SJCRH30 (cell line): ENCODE measurements around the gene GCN1. TPM values are rescaled to one million over a fixed set of nuclear protein-coding genes. Genes with fewer than 3 reads are reported as not detected.
A peak's percentile ranks its signal among the peaks of the same experiment; 100 is the strongest.

ENCODE experiments used
- DNase-seq, 2 experiments: peaks; one replicate each; pipeline ENCODE4 v3.0.0-alpha.2; 2015 to 2020
- H3K27ac ChIP-seq: fragments of 250-450 bp; sonication (Bioruptor Pico); 2 replicates; pipeline ENCODE4 v1.5.1; 2020; ENCODE audit warnings: mild to moderate bottlenecking, moderate library complexity
- H3K27me3 ChIP-seq: fragments of 250-450 bp; sonication (Bioruptor Pico); 2 replicates; pipeline ENCODE4 v1.5.1; 2020; ENCODE audit warnings: mild to moderate bottlenecking, moderate library complexity
- H3K36me3 ChIP-seq: fragments of 250-450 bp; sonication (Bioruptor Pico); 2 replicates; pipeline ENCODE4 v1.5.1; 2020; ENCODE audit warnings: mild to moderate bottlenecking, moderate library complexity
- H3K4me1 ChIP-seq: fragments of 250-450 bp; sonication (Bioruptor Pico); 2 replicates; pipeline ENCODE4 v1.5.1; 2020; ENCODE audit warnings: mild to moderate bottlenecking, moderate library complexity
- H3K4me3 ChIP-seq: fragments of 250-450 bp; sonication (Bioruptor Pico); 2 replicates; pipeline ENCODE4 v1.5.1; 2020; ENCODE audit warnings: mild to moderate bottlenecking, moderate library complexity
- H3K9me3 ChIP-seq: fragments of 250-450 bp; sonication (Bioruptor Pico); replicated peaks from 2 replicates; pipeline ENCODE4 v1.5.1; 2020; ENCODE audit warnings: mild to moderate bottlenecking, moderate library complexity
- total RNA-seq: library from RNA; depleted of rRNA; stranded (reverse); fragments of >200 nt; shearing (Covaris generic); gene quantifications from 2 replicates; pipeline ENCODE4 v1.2.3, GENCODE V29; 2014

The GCN1 gene
- total RNA-seq, 1 experiment from 2014 or later: 61.9 TPM

- Histone ChIP-seq H3K4me3 (peak overlapping the region; percentile 31), H3K27ac (peak overlapping the region; percentile 98)
- DNase-seq: peak; percentile 77 to 79
These were observed 36.9 kb upstream of the GCN1 start for GRCh38 chr12:120231316-120232011.

GRCh38 chr12:120230974-120231315, 36.4 kb upstream of the GCN1 start:
- peak overlapping the region; percentile 98 for H3K27ac ChIP-seq
- peaks cover 72% of the 10 kb centered on the region for H3K4me1 ChIP-seq
- no peak for DNase-seq
- peak overlapping the region; percentile 31 for H3K4me3 ChIP-seq
- H3K9me3 ChIP-seq: no peaks in the 10 kb centered on the region
- H3K27me3 ChIP-seq: no peaks in the 10 kb centered on the region
- H3K36me3 ChIP-seq: no peaks in the 10 kb centered on the region

More at GRCh38 chr12:120231316-120232011, 36.9 kb upstream of the GCN1 start:
- peaks cover 75% of the 10 kb centered on the region for H3K4me1 ChIP-seq
- no peaks in the 10 kb centered on the region for H3K36me3 ChIP-seq
- no peaks in the 10 kb centered on the region for H3K9me3 ChIP-seq
- H3K27me3 ChIP-seq: no peaks in the 10 kb centered on the region

- Histone ChIP-seq H3K27ac (peak overlapping the region; percentile 98), H3K36me3 (no peaks in the 10 kb centered on the region), H3K4me1 (peaks cover 69% of the 10 kb centered on the region), H3K27me3 (no peaks in the 10 kb centered on the region), H3K9me3 (no peaks in the 10 kb centered on the region), H3K4me3 (peak overlapping the region; percentile 31)
- peak; percentile 92 to 93 for DNase-seq
These were observed 35.9 kb upstream of the GCN1 start for GRCh38 chr12:120230326-120230973.

- Histone ChIP-seq H3K4me3 (no peak overlapping the region), H3K36me3 (no peaks in the 10 kb centered on the region), H3K4me1 (peaks cover 70% of the 10 kb centered on the region), H3K27me3 (no peaks in the 10 kb centered on the region), H3K9me3 (no peaks in the 10 kb centered on the region), H3K27ac (peak overlapping the region; percentile 98)
- peak; percentile 50 to 66 for DNase-seq
These were observed 35.2 kb upstream of the GCN1 start for GRCh38 chr12:120229487-120230325.

- H3K4me3 ChIP-seq: no peak overlapping the region
- H3K9me3 ChIP-seq: no peaks in the 10 kb centered on the region
- H3K36me3 ChIP-seq: no peaks in the 10 kb centered on the region
- H3K4me1 ChIP-seq: peaks cover 63% of the 10 kb centered on the region
- peak overlapping the region; percentile 98 for H3K27ac ChIP-seq
- H3K27me3 ChIP-seq: no peaks in the 10 kb centered on the region
- peak; percentile 51 to 64 for DNase-seq
These were observed 34.6 kb upstream of the GCN1 start for GRCh38 chr12:120229071-120229486.

GRCh38 chr12:120228291-120229070, 34.0 kb upstream of the GCN1 start:
- peak; percentile 88 to 91 for DNase-seq
- Histone ChIP-seq H3K4me1 (peaks cover 58% of the 10 kb centered on the region), H3K36me3 (no peaks in the 10 kb centered on the region), H3K27me3 (no peaks in the 10 kb centered on the region), H3K27ac (peak overlapping the region; percentile 98), H3K4me3 (no peak overlapping the region), H3K9me3 (no peaks in the 10 kb centered on the region)

GRCh38 chr12:120228041-120228290, 33.5 kb upstream of the GCN1 start:
- Histone ChIP-seq H3K27me3 (no peaks in the 10 kb centered on the region), H3K4me3 (no peak overlapping the region), H3K27ac (no peak overlapping the region), H3K4me1 (peaks cover 55% of the 10 kb centered on the region), H3K36me3 (0 out of 2 replicates have a peak, but pooled peaks cover 1% of the 10 kb centered on the region), H3K9me3 (no peaks in the 10 kb centered on the region)
- DNase-seq: no peak

GRCh38 chr12:120227233-120228040, 32.9 kb upstream of the GCN1 start:
- Histone ChIP-seq H3K36me3 (0 out of 2 replicates have a peak, but pooled peaks cover 2% of the 10 kb centered on the region), H3K27me3 (no peaks in the 10 kb centered on the region), H3K9me3 (no peaks in the 10 kb centered on the region), H3K4me3 (no peak overlapping the region), H3K4me1 (peaks cover 50% of the 10 kb centered on the region), H3K27ac (no peak overlapping the region)
- no peak for DNase-seq

- H3K4me3 ChIP-seq: no peak overlapping the region
- no peak overlapping the region for H3K27ac ChIP-seq
- H3K4me1 ChIP-seq: peaks cover 36% of the 10 kb centered on the region
- H3K9me3 ChIP-seq: no peaks in the 10 kb centered on the region
- DNase-seq: no peak
- H3K27me3 ChIP-seq: no peaks in the 10 kb centered on the region
- 0 out of 2 replicates have a peak, but pooled peaks cover 2% of the 10 kb centered on the region for H3K36me3 ChIP-seq
These were observed 31.5 kb upstream of the GCN1 start for GRCh38 chr12:120225852-120226640.

GRCh38 chr12:120225200-120225558, 30.7 kb upstream of the GCN1 start:
- DNase-seq: no peak
- Histone ChIP-seq H3K4me3 (no peak overlapping the region), H3K27ac (no peak overlapping the region), H3K27me3 (no peaks in the 10 kb centered on the region), H3K36me3 (0 out of 2 replicates have a peak, but pooled peaks cover 2% of the 10 kb centered on the region), H3K9me3 (no peaks in the 10 kb centered on the region), H3K4me1 (peaks cover 30% of the 10 kb centered on the region)

GRCh38 chr12:120224304-120225199, 30.0 kb upstream of the GCN1 start:
- peaks cover 23% of the 10 kb centered on the region for H3K4me1 ChIP-seq
- H3K9me3 ChIP-seq: no peaks in the 10 kb centered on the region
- H3K36me3 ChIP-seq: 0 out of 2 replicates have a peak, but pooled peaks cover 2% of the 10 kb centered on the region
- H3K27me3 ChIP-seq: no peaks in the 10 kb centered on the region
- DNase-seq: no peak
- no peak overlapping the region for H3K27ac ChIP-seq
- no peak overlapping the region for H3K4me3 ChIP-seq

GRCh38 chr12:120223458-120224303, 29.2 kb upstream of the GCN1 start:
- H3K36me3 ChIP-seq: peaks cover 6% of the 10 kb centered on the region
- DNase-seq: no peak
- no peak overlapping the region for H3K4me3 ChIP-seq
- H3K4me1 ChIP-seq: peaks cover 15% of the 10 kb centered on the region; the same call in 1 of the 2 replicates
- H3K27ac ChIP-seq: no peak overlapping the region
- H3K9me3 ChIP-seq: no peaks in the 10 kb centered on the region
- H3K27me3 ChIP-seq: no peaks in the 10 kb centered on the region
